GM12878 (cell line): ENCODE measurements around the gene SEPTIN10. TPM values are rescaled to one million over a fixed set of nuclear protein-coding genes. Genes with fewer than 3 reads are reported as not detected.

ENCODE experiments used
- BCL11A ChIP-seq: IDR thresholded peaks from 2 replicates; pipeline ENCODE4 v1.6.1; 2011; ENCODE audit warnings: low read depth, low read length
- HDGF ChIP-seq: fragments of 450-650 bp; IDR thresholded peaks from 2 replicates; pipeline ENCODE4 v1.6.1; 2016; ENCODE audit warnings: antibody characterized with exemption
- RBBP5 ChIP-seq: fragments of 200-600 bp; sonication (generic); conservative IDR thresholded peaks from 2 replicates; pipeline ENCODE4 v1.6.1; 2016
- RFX5 ChIP-seq: IDR thresholded peaks from 2 replicates; pipeline ENCODE4 v1.6.1; 2011; ENCODE audit warnings: low read depth, low read length, improper control_type of control experiment
- WRNIP1 ChIP-seq: IDR thresholded peaks from 2 replicates; pipeline ENCODE4 v1.6.1; 2011; ENCODE audit warnings: low read depth, low read length, improper control_type of control experiment, borderline replicate concordance
- polyA plus RNA-seq, 11 experiments: library from polyadenylated mRNA; depleted of rRNA in 4 of 11; unstranded in 6 of 11; stranded (reverse) in 5 of 11; fragments of >200 nt; fragmentation: Nextera tagmentation in 4 of 11; fragmentation: Illumina TruSeq in 1 of 11; extraction: Ambion mirVana in 4 of 11; extraction: Trizol in 1 of 11; gene quantifications; 1 replicate in 1 of 11; 2 replicates in 10 of 11; pipeline versions ENCODE4 v1.2.1 to v1.2.3, GENCODE V29; 2011 to 2016; ENCODE audit warnings: inconsistent platforms in 2 of 11, missing spikeins in 2 of 11, low read depth in 1 of 11
- total RNA-seq, 4 experiments: library from RNA; depleted of rRNA in 3 of 4; stranded (reverse); fragments of >200 nt in 3 of 4; fragmentation: Illumina TruSeq in 1 of 4; extraction: Trizol in 1 of 4; gene quantifications; 2 replicates each; pipeline versions ENCODE4 v1.2.1 to v1.2.3, GENCODE V29; 2013 to 2021
- TF ChIP-seq, protein P1 (sequence below): fragments of 450-650 bp; IDR thresholded peaks from 2 replicates; pipeline ENCODE4 v1.6.1; 2018; ENCODE audit warnings: mild to moderate bottlenecking, low read depth, moderate library complexity; ENCODE audit not compliant: partially characterized antibody
- TF ChIP-seq, protein P2 (sequence below): fragments of 450-650 bp; formaldehyde crosslinking; IDR thresholded peaks from 2 replicates; pipeline ENCODE4 v1.4.0; 2020; ENCODE audit warnings: mild to moderate bottlenecking, moderate library complexity
- TF ChIP-seq, protein P3 (sequence below): fragments of 450-650 bp; IDR thresholded peaks from 2 replicates; pipeline ENCODE4 v1.6.1; 2014; ENCODE audit warnings: mild to moderate bottlenecking
- TF ChIP-seq, protein P4 (sequence below): IDR thresholded peaks from 2 replicates; pipeline ENCODE4 v1.6.1; 2011; ENCODE audit warnings: mild to moderate bottlenecking, low read depth, low read length, moderate library complexity; ENCODE audit not compliant: insufficient replicate concordance

SEPTIN10 gene
- total and polyA plus RNA-seq, 10 of the 15 experiments (the other 5 are each of a cell fraction or from before 2014, with no cell fraction given) = 20.2 to 132 (median 62.7) TPM

DNA sequence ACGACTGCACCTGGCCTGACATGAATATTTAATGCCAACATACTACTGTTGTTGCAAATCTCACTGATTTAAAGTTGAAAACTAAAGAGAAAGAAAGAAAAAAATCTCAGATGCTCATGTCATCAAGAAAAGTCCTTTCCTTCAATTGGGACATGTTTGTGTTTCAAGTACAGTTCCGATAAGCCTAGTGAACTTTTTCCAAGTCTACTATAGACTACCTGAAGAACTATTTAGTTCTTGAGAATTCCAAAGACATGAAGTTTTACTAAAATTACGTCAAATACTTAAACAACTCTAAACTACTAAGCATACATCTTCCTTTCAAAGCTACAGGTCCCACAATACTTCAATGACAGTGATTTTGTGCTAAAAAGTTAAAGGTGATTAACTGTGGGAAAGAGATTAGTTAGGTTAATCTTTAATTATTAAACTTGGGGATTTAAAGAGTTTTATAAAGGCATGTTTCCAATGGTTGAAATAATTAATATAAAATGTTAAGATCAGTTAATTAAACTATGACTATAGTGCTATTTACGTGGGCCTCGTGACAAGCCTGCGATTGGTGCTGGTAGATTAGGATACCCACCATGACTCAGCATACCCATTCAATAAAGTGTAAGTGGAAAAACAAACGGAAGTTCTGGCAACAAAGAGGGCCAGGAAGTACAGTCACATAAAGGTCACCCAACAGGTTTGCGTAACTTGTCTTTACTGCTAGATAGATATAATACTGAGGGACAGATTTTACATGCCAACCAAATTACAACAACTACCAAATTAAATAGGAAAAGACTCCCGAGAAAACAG, 55.5 kb downstream of the SEPTIN10 start (continued):
- TF ChIP-seq, protein P1, sequence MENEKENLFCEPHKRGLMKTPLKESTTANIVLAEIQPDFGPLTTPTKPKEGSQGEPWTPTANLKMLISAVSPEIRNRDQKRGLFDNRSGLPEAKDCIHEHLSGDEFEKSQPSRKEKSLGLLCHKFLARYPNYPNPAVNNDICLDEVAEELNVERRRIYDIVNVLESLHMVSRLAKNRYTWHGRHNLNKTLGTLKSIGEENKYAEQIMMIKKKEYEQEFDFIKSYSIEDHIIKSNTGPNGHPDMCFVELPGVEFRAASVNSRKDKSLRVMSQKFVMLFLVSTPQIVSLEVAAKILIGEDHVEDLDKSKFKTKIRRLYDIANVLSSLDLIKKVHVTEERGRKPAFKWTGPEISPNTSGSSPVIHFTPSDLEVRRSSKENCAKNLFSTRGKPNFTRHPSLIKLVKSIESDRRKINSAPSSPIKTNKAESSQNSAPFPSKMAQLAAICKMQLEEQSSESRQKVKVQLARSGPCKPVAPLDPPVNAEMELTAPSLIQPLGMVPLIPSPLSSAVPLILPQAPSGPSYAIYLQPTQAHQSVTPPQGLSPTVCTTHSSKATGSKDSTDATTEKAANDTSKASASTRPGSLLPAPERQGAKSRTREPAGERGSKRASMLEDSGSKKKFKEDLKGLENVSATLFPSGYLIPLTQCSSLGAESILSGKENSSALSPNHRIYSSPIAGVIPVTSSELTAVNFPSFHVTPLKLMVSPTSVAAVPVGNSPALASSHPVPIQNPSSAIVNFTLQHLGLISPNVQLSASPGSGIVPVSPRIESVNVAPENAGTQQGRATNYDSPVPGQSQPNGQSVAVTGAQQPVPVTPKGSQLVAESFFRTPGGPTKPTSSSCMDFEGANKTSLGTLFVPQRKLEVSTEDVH = no peak
- TF ChIP-seq HDGF = no peak
- no peak for TF ChIP-seq RFX5
- no peak for TF ChIP-seq RBBP5
- TF ChIP-seq WRNIP1 = no peak
- TF ChIP-seq, protein P2, sequence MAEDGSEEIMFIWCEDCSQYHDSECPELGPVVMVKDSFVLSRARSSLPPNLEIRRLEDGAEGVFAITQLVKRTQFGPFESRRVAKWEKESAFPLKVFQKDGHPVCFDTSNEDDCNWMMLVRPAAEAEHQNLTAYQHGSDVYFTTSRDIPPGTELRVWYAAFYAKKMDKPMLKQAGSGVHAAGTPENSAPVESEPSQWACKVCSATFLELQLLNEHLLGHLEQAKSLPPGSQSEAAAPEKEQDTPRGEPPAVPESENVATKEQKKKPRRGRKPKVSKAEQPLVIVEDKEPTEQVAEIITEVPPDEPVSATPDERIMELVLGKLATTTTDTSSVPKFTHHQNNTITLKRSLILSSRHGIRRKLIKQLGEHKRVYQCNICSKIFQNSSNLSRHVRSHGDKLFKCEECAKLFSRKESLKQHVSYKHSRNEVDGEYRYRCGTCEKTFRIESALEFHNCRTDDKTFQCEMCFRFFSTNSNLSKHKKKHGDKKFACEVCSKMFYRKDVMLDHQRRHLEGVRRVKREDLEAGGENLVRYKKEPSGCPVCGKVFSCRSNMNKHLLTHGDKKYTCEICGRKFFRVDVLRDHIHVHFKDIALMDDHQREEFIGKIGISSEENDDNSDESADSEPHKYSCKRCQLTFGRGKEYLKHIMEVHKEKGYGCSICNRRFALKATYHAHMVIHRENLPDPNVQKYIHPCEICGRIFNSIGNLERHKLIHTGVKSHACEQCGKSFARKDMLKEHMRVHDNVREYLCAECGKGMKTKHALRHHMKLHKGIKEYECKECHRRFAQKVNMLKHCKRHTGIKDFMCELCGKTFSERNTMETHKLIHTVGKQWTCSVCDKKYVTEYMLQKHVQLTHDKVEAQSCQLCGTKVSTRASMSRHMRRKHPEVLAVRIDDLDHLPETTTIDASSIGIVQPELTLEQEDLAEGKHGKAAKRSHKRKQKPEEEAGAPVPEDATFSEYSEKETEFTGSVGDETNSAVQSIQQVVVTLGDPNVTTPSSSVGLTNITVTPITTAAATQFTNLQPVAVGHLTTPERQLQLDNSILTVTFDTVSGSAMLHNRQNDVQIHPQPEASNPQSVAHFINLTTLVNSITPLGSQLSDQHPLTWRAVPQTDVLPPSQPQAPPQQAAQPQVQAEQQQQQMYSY = no peak
- no peak for TF ChIP-seq BCL11A
- TF ChIP-seq, protein P3, sequence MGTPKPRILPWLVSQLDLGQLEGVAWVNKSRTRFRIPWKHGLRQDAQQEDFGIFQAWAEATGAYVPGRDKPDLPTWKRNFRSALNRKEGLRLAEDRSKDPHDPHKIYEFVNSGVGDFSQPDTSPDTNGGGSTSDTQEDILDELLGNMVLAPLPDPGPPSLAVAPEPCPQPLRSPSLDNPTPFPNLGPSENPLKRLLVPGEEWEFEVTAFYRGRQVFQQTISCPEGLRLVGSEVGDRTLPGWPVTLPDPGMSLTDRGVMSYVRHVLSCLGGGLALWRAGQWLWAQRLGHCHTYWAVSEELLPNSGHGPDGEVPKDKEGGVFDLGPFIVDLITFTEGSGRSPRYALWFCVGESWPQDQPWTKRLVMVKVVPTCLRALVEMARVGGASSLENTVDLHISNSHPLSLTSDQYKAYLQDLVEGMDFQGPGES = no peak
- TF ChIP-seq, protein P4, sequence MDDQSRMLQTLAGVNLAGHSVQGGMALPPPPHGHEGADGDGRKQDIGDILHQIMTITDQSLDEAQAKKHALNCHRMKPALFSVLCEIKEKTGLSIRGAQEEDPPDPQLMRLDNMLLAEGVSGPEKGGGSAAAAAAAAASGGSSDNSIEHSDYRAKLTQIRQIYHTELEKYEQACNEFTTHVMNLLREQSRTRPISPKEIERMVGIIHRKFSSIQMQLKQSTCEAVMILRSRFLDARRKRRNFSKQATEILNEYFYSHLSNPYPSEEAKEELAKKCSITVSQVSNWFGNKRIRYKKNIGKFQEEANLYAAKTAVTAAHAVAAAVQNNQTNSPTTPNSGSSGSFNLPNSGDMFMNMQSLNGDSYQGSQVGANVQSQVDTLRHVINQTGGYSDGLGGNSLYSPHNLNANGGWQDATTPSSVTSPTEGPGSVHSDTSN = no peak
